HUES64 (cell line): ENCODE data around the gene NFIB.

Experiments used
- H3K27ac ChIP-seq: 2 replicates; pipeline ENCODE4 v1.7.0; 2013; ENCODE audit warnings: low read depth, low read length, inconsistent platforms
- H3K27me3 ChIP-seq: 2 replicates; pipeline ENCODE4 v1.6.1; 2013; ENCODE audit warnings: mild to moderate bottlenecking, low read length; ENCODE audit not compliant: insufficient read depth
- H3K36me3 ChIP-seq: 2 replicates; pipeline ENCODE4 v1.6.1; 2013; ENCODE audit warnings: mild to moderate bottlenecking, low read length; ENCODE audit not compliant: insufficient read depth
- H3K4me1 ChIP-seq: 2 replicates; pipeline ENCODE4 v1.6.1; 2013; ENCODE audit warnings: mild to moderate bottlenecking, low read length, moderate library complexity; ENCODE audit not compliant: insufficient read depth
- H3K4me3 ChIP-seq: 2 replicates; pipeline ENCODE4 v1.5.1; 2013; ENCODE audit warnings: mild to moderate bottlenecking, low read length, moderate library complexity
- H3K9ac ChIP-seq: 2 replicates; pipeline ENCODE4 v1.6.1; 2013; ENCODE audit warnings: mild to moderate bottlenecking, low read depth, low read length
- H3K9me3 ChIP-seq: 2 replicates; pipeline ENCODE4 v1.6.1; 2013; ENCODE audit warnings: low read depth, low read length; ENCODE audit not compliant: insufficient read depth
- WGBS: fragments of 150-250, 120-280 bp; methylation state at CpG from one replicate; pipeline ENCODE4 v1.1.7; 2013; ENCODE audit warnings: missing lambda C conversion rate; 5-methylcytosine and 5-hydroxymethylcytosine counted together

The NFIB gene

DNA sequence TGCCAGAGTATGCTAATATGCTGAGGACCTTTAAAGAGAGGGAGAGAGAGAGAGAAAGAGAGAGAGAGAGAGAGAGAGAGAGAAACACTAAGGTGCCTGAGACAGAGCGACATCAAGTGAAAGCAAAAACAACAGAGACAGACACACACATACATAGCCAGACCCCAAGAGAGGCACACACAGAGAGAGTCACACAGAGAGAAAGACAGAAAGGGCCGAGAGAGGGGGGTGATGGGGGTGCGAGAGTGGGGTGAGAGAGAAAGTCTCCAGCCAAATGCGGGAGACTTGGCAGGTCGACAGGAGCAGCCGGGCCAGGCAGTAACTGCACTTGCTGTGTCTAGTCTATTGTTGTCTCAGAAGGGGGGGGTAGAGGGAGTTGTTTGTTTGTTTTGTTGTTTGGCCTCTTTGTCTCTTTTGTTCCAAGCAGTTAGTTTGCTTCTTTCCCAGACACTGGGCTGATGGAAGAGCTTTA lies 30.1 kb upstream of the NFIB start:
- Histone ChIP-seq H3K4me3 (peak overlapping the region; percentile 60), H3K4me1 (peaks cover 42% of the 10 kb centered on the region), H3K27me3 (peaks cover 100% of the 10 kb centered on the region), H3K27ac (no peak overlapping the region), H3K9ac (no peak overlapping the region), H3K36me3 (no peaks in the 10 kb centered on the region), H3K9me3 (no peaks in the 10 kb centered on the region)
- 6% methylated on average over 6 of the region's 6 CpGs for WGBS

DNA sequence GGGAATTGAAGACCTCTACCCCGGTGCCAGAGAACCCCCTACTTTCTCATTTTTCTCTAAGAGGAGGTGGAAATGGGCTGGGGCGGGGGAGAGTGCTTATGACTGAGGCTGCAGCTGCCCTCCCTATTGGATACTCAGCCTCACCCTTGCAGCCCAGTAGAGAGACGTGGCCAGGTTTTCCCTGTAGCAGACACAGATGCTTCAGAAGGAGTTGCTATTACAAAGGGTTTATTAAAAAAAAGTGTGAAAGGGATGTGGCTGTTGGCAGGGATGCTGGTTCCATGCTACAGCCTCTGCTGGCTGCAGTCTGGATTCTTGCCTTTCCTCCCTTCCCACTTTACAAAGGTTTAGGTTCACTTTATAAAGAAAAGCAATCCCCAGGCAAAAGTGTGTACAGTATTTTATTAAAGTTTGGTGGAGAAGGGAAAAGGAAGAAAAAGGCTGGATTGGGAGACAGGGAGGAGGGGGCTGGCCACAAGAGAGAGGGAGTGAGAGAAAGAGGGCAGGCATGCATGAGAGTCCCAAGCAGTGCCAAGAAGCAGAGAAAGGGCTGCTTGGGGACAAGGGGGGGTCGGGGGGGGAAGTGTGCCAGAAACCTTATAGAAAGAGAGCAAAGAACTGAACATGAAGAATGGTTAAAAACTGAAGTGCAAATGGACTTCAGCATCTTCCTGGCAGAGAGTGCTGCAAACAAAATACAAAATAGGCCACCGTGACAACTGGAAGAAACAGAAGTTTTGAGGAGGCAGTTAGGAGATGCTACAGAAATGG lies 29.5 kb upstream of the NFIB start:
- no peaks in the 10 kb centered on the region for H3K9me3 ChIP-seq
- no peaks in the 10 kb centered on the region for H3K36me3 ChIP-seq
- peaks cover 37% of the 10 kb centered on the region for H3K4me1 ChIP-seq
- 32% methylated on average over 4 of the region's 5 CpGs for WGBS
- H3K27ac ChIP-seq: no peak overlapping the region
- H3K4me3 ChIP-seq: peak overlapping the region; percentile 60
- no peak overlapping the region for H3K9ac ChIP-seq
- peaks cover 100% of the 10 kb centered on the region for H3K27me3 ChIP-seq

DNA sequence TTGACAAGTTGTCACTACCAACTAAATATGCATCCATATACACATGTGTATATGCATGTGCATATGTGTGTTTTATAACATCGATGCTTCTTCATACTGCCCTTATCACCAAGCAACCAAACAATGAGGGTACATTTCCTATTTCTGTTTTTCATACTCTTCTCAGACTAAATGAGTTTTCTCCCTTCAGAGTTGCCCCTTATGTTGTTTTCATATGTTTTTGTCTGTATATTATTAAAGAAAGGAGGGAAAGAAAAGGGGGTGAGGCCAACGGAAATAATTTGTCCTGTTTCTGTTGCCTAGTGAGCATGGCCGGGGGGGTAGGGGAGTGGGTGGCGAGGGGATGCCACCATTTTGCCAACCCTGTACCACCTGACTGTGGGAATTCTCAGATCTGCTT lies 28.8 kb upstream of the NFIB start:
- no peaks in the 10 kb centered on the region for H3K36me3 ChIP-seq
- 92% methylated on average over 4 of the region's 4 CpGs for WGBS
- peaks cover 34% of the 10 kb centered on the region for H3K4me1 ChIP-seq
- H3K4me3 ChIP-seq: no peak overlapping the region
- no peaks in the 10 kb centered on the region for H3K9me3 ChIP-seq
- no peak overlapping the region for H3K27ac ChIP-seq
- H3K27me3 ChIP-seq: peaks cover 95% of the 10 kb centered on the region
- no peak overlapping the region for H3K9ac ChIP-seq

DNA sequence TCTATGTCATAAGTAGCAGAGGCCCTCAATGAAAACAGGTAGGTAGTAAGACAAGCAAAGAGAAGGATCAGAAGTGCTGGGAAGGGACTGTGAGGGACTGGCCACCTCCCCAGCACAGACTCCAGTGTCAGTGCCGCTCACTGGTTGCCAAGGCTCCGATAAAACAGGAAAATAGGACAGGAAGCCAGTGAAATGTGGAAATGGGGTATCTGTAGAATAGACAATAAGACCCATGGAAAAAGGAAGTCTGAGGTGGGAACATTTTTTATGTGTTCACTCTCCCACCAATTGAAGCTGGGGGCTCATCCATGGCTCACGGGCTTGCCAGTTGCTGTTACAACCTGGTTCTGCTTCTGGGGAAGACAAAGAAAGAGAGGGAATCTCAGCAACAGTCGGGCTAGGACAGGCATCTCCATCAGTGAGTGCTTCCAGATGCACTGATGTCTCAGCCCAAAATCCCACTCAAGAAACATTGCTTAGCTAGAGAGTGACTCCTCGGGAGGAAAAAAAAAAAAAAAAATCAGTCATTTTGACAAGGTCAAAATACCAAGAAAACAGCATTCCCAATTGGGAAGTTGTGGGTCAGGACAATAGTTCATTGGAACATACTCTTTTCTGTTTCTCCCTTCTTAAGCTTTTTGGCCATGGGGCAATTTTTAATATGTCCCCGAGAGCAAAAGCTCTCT lies 27.6 kb upstream of the NFIB start:
- H3K27ac ChIP-seq: no peak overlapping the region
- no peaks in the 10 kb centered on the region for H3K36me3 ChIP-seq
- H3K9ac ChIP-seq: no peak overlapping the region
- H3K4me3 ChIP-seq: no peak overlapping the region
- peaks cover 34% of the 10 kb centered on the region for H3K4me1 ChIP-seq
- WGBS: 71% methylated on average over 6 of the region's 6 CpGs
- peaks cover 83% of the 10 kb centered on the region for H3K27me3 ChIP-seq
- no peaks in the 10 kb centered on the region for H3K9me3 ChIP-seq

DNA sequence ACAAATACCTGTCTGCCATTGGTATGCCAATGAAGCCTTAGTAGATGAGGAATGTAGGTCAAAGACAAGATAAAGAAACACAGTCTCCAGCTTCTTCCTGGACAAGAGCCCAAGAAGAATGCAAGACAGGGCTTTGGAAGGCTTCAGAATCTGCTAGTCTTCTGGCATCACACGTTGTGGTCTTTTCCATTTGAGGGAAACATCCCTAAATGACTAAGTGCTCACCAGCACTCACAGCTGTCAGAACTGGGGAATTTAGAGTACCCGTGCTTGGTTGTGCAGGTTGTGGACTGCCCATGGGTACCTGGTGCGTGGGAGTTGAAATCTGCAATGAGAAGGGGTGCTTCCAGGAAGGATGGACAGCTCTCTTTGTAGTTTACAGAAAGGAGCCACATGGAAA lies 27.1 kb upstream of the NFIB start:
- WGBS: 67% methylated on average over 3 of the region's 3 CpGs
- Histone ChIP-seq H3K4me1 (peaks cover 39% of the 10 kb centered on the region), H3K9ac (no peak overlapping the region), H3K4me3 (no peak overlapping the region), H3K27me3 (peaks cover 77% of the 10 kb centered on the region), H3K36me3 (no peaks in the 10 kb centered on the region), H3K9me3 (no peaks in the 10 kb centered on the region), H3K27ac (no peak overlapping the region)

DNA sequence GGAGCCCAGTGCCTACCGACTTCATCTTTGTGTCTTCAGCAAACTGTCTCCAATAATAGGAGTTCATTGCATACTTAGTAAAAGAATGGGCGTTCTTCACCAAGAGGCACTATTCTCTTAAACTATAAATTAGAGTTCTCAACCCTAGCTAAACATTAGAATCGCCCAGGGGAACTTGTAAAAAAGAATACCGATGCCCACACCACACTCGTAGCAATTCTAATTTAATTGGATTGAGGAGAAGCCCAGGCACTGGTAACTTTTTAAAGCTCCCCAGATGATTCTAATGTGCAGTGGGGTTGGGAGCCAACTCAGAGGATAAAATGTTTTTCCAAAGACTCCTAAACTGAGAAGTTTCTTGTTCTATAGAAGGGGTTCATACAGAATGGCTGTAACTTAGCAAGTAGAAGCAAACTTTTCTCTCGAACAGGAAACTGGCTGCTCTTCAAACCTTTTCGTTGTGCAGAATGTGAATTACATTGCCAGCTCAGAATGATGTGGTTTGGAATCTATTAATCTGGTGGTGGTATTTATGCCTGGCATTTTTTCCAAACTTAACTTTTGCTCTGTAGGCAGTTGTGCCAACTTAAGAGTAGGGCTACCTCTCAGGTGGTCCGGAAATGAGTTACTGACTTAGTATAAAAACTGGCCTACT lies 26.4 kb upstream of the NFIB start:
- H3K27me3 ChIP-seq: peaks cover 71% of the 10 kb centered on the region
- peaks cover 41% of the 10 kb centered on the region for H3K4me1 ChIP-seq
- no peaks in the 10 kb centered on the region for H3K9me3 ChIP-seq
- H3K27ac ChIP-seq: no peak overlapping the region
- WGBS: 78% methylated on average over 8 of the region's 8 CpGs
- no peaks in the 10 kb centered on the region for H3K36me3 ChIP-seq
- H3K9ac ChIP-seq: no peak overlapping the region
- H3K4me3 ChIP-seq: no peak overlapping the region

DNA sequence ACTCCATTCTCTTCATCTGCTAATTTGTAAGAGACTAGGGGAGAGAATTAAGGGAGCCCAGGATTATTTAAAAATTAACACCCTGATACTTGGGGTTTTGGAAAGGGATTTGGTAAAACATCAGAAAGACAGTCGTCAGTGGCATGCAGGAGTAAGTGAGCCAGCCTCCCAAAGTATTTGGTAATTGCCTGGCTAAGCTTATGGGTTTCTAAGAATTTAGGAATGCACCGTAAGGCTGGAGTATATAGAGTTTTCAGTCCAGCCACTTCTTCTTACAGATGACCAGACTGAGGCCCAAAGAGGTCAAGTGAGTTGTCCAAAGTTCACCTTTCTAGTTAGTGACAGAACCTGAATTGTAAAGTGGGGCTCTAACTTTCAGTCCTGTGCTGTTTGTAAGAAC lies 25.8 kb upstream of the NFIB start:
- no peaks in the 10 kb centered on the region for H3K9me3 ChIP-seq
- H3K27ac ChIP-seq: no peak overlapping the region
- peaks cover 65% of the 10 kb centered on the region for H3K27me3 ChIP-seq
- H3K36me3 ChIP-seq: no peaks in the 10 kb centered on the region
- WGBS: 76% methylated on average over 2 of the region's 2 CpGs
- H3K4me1 ChIP-seq: peaks cover 35% of the 10 kb centered on the region
- H3K9ac ChIP-seq: no peak overlapping the region
- no peak overlapping the region for H3K4me3 ChIP-seq

DNA sequence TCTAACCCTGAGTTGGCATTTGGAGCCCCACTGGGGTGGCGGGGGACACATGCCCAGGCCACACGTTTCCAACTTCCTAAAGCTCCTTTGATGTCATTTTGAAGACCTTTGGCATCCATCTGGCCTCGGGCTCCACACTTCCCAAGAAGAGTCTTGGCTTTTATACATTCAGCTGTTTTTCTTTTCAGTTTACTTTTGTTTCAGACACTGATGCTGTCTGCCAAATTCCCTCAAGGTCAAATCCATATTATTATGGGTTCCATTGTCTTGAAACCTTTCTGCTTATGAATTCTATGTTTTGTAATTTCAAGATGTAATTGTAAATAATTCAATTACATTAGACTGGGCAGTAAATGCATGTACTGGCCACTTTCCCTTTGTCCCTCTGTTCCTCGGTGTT lies 23.7 kb upstream of the NFIB start:
- peaks cover 44% of the 10 kb centered on the region for H3K27me3 ChIP-seq
- H3K9ac ChIP-seq: no peak overlapping the region
- H3K36me3 ChIP-seq: no peaks in the 10 kb centered on the region
- peaks cover 18% of the 10 kb centered on the region for H3K4me1 ChIP-seq
- H3K27ac ChIP-seq: no peak overlapping the region
- no peak overlapping the region for H3K4me3 ChIP-seq
- WGBS: 86% methylated on average over 4 of the region's 4 CpGs
- no peaks in the 10 kb centered on the region for H3K9me3 ChIP-seq

DNA sequence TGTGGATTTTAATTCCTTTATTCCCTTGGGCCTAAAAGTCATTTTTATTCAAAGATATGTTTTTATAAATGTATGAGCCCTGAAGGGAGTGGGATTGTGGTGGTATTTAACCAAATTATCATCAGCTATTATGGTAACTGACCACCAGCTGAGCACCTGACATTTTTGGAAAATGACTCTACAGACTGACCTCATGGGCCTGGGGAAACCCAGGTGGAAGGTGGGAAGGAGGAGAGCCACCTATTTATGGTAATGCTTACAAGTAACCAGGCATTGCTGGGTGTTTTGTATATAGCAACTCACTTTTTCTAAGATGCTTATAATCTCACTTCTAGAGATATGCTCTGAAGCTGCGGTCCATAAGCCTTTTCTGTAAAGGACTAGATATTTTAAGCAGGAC lies 22.3 kb upstream of the NFIB start:
- Histone ChIP-seq H3K4me1 (peaks cover 18% of the 10 kb centered on the region), H3K4me3 (no peak overlapping the region), H3K36me3 (no peaks in the 10 kb centered on the region), H3K27me3 (peaks cover 30% of the 10 kb centered on the region), H3K9me3 (no peaks in the 10 kb centered on the region), H3K9ac (no peak overlapping the region), H3K27ac (no peak overlapping the region)
- WGBS: 90% methylated on average over 1 of the region's 1 CpG

DNA sequence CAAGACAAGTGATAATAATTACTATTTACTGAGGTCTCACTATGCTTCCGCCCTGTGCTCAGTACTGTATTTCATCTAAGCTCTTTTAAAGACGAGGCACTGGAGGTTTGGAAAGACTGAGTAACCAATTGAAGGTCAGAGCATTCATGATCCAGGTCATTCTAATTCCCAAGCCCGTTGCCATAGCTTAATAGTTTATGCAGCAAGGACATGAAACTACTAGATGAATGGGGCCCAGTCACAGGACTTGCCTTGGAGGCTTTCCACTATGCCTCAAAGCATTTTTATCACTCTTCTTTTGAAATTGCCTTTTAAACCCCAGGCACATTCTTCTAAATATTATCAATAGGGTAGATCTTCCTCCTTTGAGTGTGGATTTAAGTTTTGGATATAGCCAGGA lies 17.2 kb upstream of the NFIB start:
- Histone ChIP-seq H3K27ac (no peak overlapping the region), H3K4me1 (peaks cover 4% of the 10 kb centered on the region), H3K36me3 (no peaks in the 10 kb centered on the region), H3K9me3 (no peaks in the 10 kb centered on the region), H3K4me3 (no peak overlapping the region), H3K27me3 (no peaks in the 10 kb centered on the region), H3K9ac (no peak overlapping the region)
- WGBS: 92% methylated on average over 3 of the region's 3 CpGs

DNA sequence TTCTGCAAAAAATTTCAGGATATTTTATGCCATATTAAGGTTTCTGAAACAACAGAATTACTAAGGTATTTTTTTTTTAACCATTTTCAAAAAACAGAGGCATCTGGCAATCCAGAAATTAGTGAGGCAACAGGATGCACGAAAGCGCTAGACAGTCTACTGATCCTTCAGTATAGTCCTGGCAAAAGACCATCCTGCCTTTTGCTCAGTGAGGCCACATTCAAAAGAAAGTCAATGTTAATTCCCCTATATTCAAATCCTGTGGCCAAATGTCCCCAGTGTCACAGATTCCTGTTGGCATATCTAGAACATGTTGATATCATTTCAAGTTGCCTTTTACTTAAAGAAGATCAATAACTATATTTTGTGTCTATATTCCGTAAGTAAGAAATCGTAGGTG lies 13.1 kb upstream of the NFIB start:
- Histone ChIP-seq H3K27ac (no peak overlapping the region), H3K9me3 (no peaks in the 10 kb centered on the region), H3K36me3 (no peaks in the 10 kb centered on the region), H3K4me3 (no peak overlapping the region), H3K4me1 (0 out of 2 replicates have a peak, but pooled peaks cover 3% of the 10 kb centered on the region), H3K9ac (no peak overlapping the region), H3K27me3 (peaks cover 23% of the 10 kb centered on the region)
- WGBS: 95% methylated on average over 2 of the region's 4 CpGs
